Neural cell (in vitro differentiated cells): ENCODE data around the gene MAST4. TPM values are rescaled to one million over a fixed set of nuclear protein-coding genes. Genes with fewer than 3 reads are reported as not detected.

ENCODE experiments used
- H2AFZ ChIP-seq: fragments of 200-600, 300-800 bp; sonication (generic), shearing (Covaris generic); 2 replicates; pipeline ENCODE4 v1.6.0; 2014; ENCODE audit warnings: low read depth, mild to moderate bottlenecking, antibody characterized with exemption, low read length, moderate library complexity
- H3F3A ChIP-seq: fragments of 200-600 bp; shearing (Covaris generic); 2 replicates; pipeline ENCODE4 v1.6.1; 2016; ENCODE audit warnings: mild to moderate bottlenecking, moderate library complexity, mixed read lengths, antibody characterized with exemption, low read length; ENCODE audit not compliant: insufficient read depth, poor library complexity, severe bottlenecking
- H3K27ac ChIP-seq: fragments of 200-600, 300-800 bp; sonication (generic), shearing (Covaris generic); 2 replicates; pipeline ENCODE4 v1.5.1; 2014; ENCODE audit warnings: mild to moderate bottlenecking, low read length, moderate library complexity
- H3K27me3 ChIP-seq: fragments of 300-800, 200-600 bp; sonication (generic), shearing (Covaris generic); 2 replicates; pipeline ENCODE4 v1.6.0; 2014; ENCODE audit warnings: mild to moderate bottlenecking, low read depth, low read length, moderate library complexity; ENCODE audit not compliant: insufficient read depth
- H3K36me3 ChIP-seq: fragments of 300-800, 200-600 bp; sonication (generic), shearing (Covaris generic); 2 replicates; pipeline ENCODE4 v1.5.1; 2014; ENCODE audit warnings: mild to moderate bottlenecking, antibody characterized with exemption, low read length, moderate library complexity; ENCODE audit not compliant: insufficient read depth
- H3K4me2 ChIP-seq: fragments of 300-800, 200-600 bp; sonication (generic), shearing (Covaris generic); 2 replicates; pipeline ENCODE4 v1.6.0; 2014; ENCODE audit warnings: mild to moderate bottlenecking, low read length
- H3K4me3 ChIP-seq: fragments of 300-800, 200-600 bp; sonication (generic), shearing (Covaris generic); 2 replicates; pipeline ENCODE4 v1.5.1; 2014; ENCODE audit warnings: mild to moderate bottlenecking, low read length, moderate library complexity
- H3K79me2 ChIP-seq: fragments of 200-600 bp; shearing (Covaris generic); replicated peaks from 2 replicates; pipeline ENCODE4 v1.6.0; 2014; ENCODE audit warnings: mild to moderate bottlenecking, low read length, moderate library complexity; ENCODE audit not compliant: insufficient read depth
- H3K9ac ChIP-seq: fragments of 300-800, 200-600 bp; sonication (generic), shearing (Covaris generic); 2 replicates; pipeline ENCODE4 v1.6.1; 2016; ENCODE audit warnings: mild to moderate bottlenecking, low read length, mixed read lengths
- H3K9me2 ChIP-seq: fragments of 200-600 bp; shearing (Covaris generic); 2 replicates; pipeline ENCODE4 v1.6.1; 2016; ENCODE audit warnings: mild to moderate bottlenecking, low read length, mixed read lengths; ENCODE audit not compliant: insufficient read depth
- H3K9me3 ChIP-seq: fragments of 200-600, 300-800 bp; sonication (generic), shearing (Covaris generic); 2 replicates; pipeline ENCODE4 v1.6.1; 2016; ENCODE audit warnings: mild to moderate bottlenecking, mixed run types, low read length, moderate library complexity, mixed read lengths
- H4K20me1 ChIP-seq: fragments of 200-600 bp; shearing (Covaris generic); 2 replicates; pipeline ENCODE4 v1.6.1; 2016; ENCODE audit warnings: mild to moderate bottlenecking, mixed run types; ENCODE audit not compliant: insufficient read depth
- CTCF ChIP-seq: fragments of 450-650 bp; IDR thresholded peaks from 2 replicates; pipeline ENCODE4 v1.5.1; 2014; ENCODE audit warnings: antibody characterized with exemption, mild to moderate bottlenecking, moderate library complexity; ENCODE audit not compliant: poor library complexity, severe bottlenecking
- EP300 ChIP-seq: fragments of 450-650 bp; conservative IDR thresholded peaks from 2 replicates; pipeline ENCODE4 v1.6.1; 2014; ENCODE audit warnings: antibody characterized with exemption, mild to moderate bottlenecking, moderate library complexity; ENCODE audit not compliant: poor library complexity, severe bottlenecking
- EZH2 ChIP-seq: fragments of 200-600, 300-800 bp; shearing (Covaris generic), sonication (generic); IDR thresholded peaks from 2 replicates; pipeline ENCODE4 v1.6.1; 2014; ENCODE audit warnings: antibody characterized with exemption, low read length, borderline replicate concordance, mild to moderate bottlenecking; ENCODE audit not compliant: insufficient read depth, poor library complexity, severe bottlenecking
- MXI1 ChIP-seq: fragments of 450-650 bp; conservative IDR thresholded peaks from 2 replicates; pipeline ENCODE4 v1.6.1; 2014; ENCODE audit warnings: antibody characterized with exemption, mild to moderate bottlenecking; ENCODE audit not compliant: poor library complexity, severe bottlenecking
- POLR2AphosphoS5 ChIP-seq: IDR thresholded peaks from 2 replicates; pipeline ENCODE4 v1.6.1; 2012
- RAD21 ChIP-seq: fragments of 450-650 bp; conservative IDR thresholded peaks from 2 replicates; pipeline ENCODE4 v1.6.1; 2014; ENCODE audit warnings: antibody characterized with exemption, mild to moderate bottlenecking, moderate library complexity
- REST ChIP-seq: IDR thresholded peaks from 2 replicates; pipeline ENCODE4 v1.6.1; 2012; ENCODE audit warnings: borderline replicate concordance
- SMC3 ChIP-seq: fragments of 450-650 bp; conservative IDR thresholded peaks from 2 replicates; pipeline ENCODE4 v1.6.1; 2014; ENCODE audit warnings: antibody characterized with exemption, mild to moderate bottlenecking, moderate library complexity; ENCODE audit not compliant: poor library complexity
- TAF1 ChIP-seq: IDR thresholded peaks from 2 replicates; pipeline ENCODE4 v1.6.1; 2012; ENCODE audit warnings: low read depth
- polyA plus RNA-seq: library from polyadenylated mRNA; depleted of rRNA; stranded (reverse); fragments of >200 nt; gene quantifications from 2 replicates; pipeline ENCODE4 v1.2.3, GENCODE V29; 2014

Gene MAST4
- polyA plus RNA-seq, 1 donor from 2014 or later, result 2.3 TPM

- H2AFZ ChIP-seq, result no peak overlapping the region
- H3K4me2 ChIP-seq, result no peak overlapping the region
- no peaks in the 10 kb centered on the region for H3K27me3 ChIP-seq
- H3K9me2 ChIP-seq, result no peaks in the 10 kb centered on the region
- TF ChIP-seq POLR2AphosphoS5 (no peak), SMC3 (no peak), TAF1 (no peak), EP300 (no peak), EZH2 (no peak), RAD21 (no peak), CTCF (no peak), REST (no peak), MXI1 (no peak)
- H3K36me3 ChIP-seq, result no peaks in the 10 kb centered on the region
- no peaks in the 10 kb centered on the region for H3K79me2 ChIP-seq
- H3K4me3 ChIP-seq, result no peak overlapping the region
- no peaks in the 10 kb centered on the region for H4K20me1 ChIP-seq
- no peaks in the 10 kb centered on the region for H3F3A ChIP-seq
- H3K9me3 ChIP-seq, result no peaks in the 10 kb centered on the region
- H3K9ac ChIP-seq, result no peak overlapping the region
- no peak overlapping the region for H3K27ac ChIP-seq
These were observed 390.3 kb downstream of the MAST4 start for GRCh38 chr5:66986534-66986933.

- Histone ChIP-seq H3K9me2 (no peaks in the 10 kb centered on the region), H3K4me2 (no peak overlapping the region), H3K9ac (no peak overlapping the region), H3K36me3 (no peaks in the 10 kb centered on the region), H3F3A (no peaks in the 10 kb centered on the region), H2AFZ (no peak overlapping the region), H3K27ac (no peak overlapping the region), H3K4me3 (no peak overlapping the region), H3K79me2 (no peaks in the 10 kb centered on the region), H3K9me3 (no peaks in the 10 kb centered on the region), H4K20me1 (no peaks in the 10 kb centered on the region), H3K27me3 (no peaks in the 10 kb centered on the region)
- no peak for TF ChIP-seq RAD21
- no peak for TF ChIP-seq MXI1
- TF ChIP-seq TAF1, result no peak
- no peak for TF ChIP-seq EZH2
- TF ChIP-seq POLR2AphosphoS5, result no peak
- TF ChIP-seq EP300, result no peak
- no peak for TF ChIP-seq CTCF
- no peak for TF ChIP-seq SMC3
- TF ChIP-seq REST, result no peak
These were observed 390.9 kb downstream of the MAST4 start for GRCh38 chr5:66987126-66987525.
